Measurements from ENCODE around the gene FSTL5. TPM values are rescaled to one million over a fixed set of nuclear protein-coding genes. Genes with fewer than 3 reads are reported as not detected.

The FSTL5 gene
- total RNA-seq, 1 experiment from 2014 or later, result not detected

DNA sequence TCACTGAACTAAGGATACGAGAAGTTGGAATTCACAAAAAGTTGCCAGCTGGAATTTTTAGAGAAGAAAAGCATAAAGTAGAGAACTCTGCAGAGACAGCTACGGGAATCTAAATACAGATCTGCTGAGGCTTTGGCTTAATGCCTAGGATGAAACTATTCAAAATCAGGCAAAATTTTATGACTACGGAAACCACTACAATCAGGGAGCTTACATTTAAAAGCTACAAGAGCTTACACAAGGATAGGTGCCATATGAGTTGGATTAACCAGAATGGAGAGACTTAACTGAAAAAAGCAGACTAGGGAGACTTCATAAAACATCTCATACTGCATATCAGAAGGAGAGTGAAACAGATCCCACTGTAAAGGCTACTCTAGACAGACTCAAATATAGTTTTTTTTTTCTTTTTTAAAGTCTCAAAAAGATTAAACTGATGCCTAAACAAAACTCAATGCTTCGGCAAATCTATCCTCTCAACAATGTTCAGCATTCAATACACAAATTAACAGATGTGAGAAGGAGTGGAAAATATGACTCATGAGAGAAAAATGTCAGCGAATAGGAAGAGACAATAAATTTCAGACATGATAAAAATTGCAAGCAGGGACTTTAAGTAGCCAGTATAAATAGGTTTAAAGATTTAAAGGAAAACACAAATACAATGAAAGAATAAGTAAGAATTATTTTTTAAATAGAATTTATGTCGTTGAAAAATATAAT lies 586.1 kb downstream of the FSTL5 start:
- Histone ChIP-seq H4K5ac (ENCODE audit: insufficient read length, low read depth, low read length) (no peak overlapping the region), H4K20me1 (ENCODE audit: control insufficient read depth, insufficient read depth, insufficient read length) (no peaks in the 10 kb centered on the region), H3K4ac (ENCODE audit: low read depth, low read length) (no peak overlapping the region), H3K14ac (ENCODE audit: insufficient read depth, low read length) (no peak overlapping the region), H3K23ac (ENCODE audit: insufficient read length, low read depth, low read length) (no peak overlapping the region), H3K9ac (ENCODE audit: extremely low read depth, insufficient read length, low read length) (no peak overlapping the region), H3K9me3 (ENCODE audit: control insufficient read depth, low read depth, low read length) (no peaks in the 10 kb centered on the region), H2BK15ac (ENCODE audit: low read depth, low read length) (no peak overlapping the region), H3K79me1 (ENCODE audit: insufficient read depth, low read depth, low read length, poor library complexity, severe bottlenecking) (no peaks in the 10 kb centered on the region), H3K27ac (ENCODE audit: insufficient read length, low read depth, low read length) (no peak overlapping the region), H3K27me3 (ENCODE audit: insufficient read depth, low read length) (no peaks in the 10 kb centered on the region), H2BK120ac (ENCODE audit: low read depth, low read length, poor library complexity, severe bottlenecking) (no peak overlapping the region), H3K79me2 (ENCODE audit: insufficient read depth, low read length) (no peaks in the 10 kb centered on the region), H2BK12ac (ENCODE audit: insufficient read length, low read depth, low read length) (no peak overlapping the region), H3K4me1 (ENCODE audit: insufficient read depth, low read length) (no peaks in the 10 kb centered on the region), H3K18ac (ENCODE audit: insufficient read length, low read depth, low read length) (no peak overlapping the region), H4K8ac (replicated peaks; ENCODE audit: insufficient read length, low read depth, low read length) (no peak overlapping the region), H3T11ph (ENCODE audit: low read length) (no peak overlapping the region), H4K91ac (ENCODE audit: insufficient read length, low read depth, low read length) (no peak overlapping the region), H2BK5ac (ENCODE audit: insufficient read length, low read length) (no peak overlapping the region), H2BK20ac (ENCODE audit: low read depth, low read length, poor library complexity, severe bottlenecking) (no peak overlapping the region), H3K4me2 (ENCODE audit: insufficient read depth, insufficient read length, low read length) (no peak overlapping the region), H3K56ac (ENCODE audit: insufficient read length, low read depth, low read length) (no peak overlapping the region), H2AFZ (ENCODE audit: low read length) (no peak overlapping the region), H2AK5ac (ENCODE audit: insufficient read length, low read length) (no peak overlapping the region), H3K23me2 (ENCODE audit: insufficient read length, low read depth, low read length, poor library complexity, severe bottlenecking) (no peaks in the 10 kb centered on the region)
- no peaks in the 10 kb centered on the region for H3K27me3 Mint-ChIP-seq (ENCODE audit: low read depth)
- TF ChIP-seq, protein P1, sequence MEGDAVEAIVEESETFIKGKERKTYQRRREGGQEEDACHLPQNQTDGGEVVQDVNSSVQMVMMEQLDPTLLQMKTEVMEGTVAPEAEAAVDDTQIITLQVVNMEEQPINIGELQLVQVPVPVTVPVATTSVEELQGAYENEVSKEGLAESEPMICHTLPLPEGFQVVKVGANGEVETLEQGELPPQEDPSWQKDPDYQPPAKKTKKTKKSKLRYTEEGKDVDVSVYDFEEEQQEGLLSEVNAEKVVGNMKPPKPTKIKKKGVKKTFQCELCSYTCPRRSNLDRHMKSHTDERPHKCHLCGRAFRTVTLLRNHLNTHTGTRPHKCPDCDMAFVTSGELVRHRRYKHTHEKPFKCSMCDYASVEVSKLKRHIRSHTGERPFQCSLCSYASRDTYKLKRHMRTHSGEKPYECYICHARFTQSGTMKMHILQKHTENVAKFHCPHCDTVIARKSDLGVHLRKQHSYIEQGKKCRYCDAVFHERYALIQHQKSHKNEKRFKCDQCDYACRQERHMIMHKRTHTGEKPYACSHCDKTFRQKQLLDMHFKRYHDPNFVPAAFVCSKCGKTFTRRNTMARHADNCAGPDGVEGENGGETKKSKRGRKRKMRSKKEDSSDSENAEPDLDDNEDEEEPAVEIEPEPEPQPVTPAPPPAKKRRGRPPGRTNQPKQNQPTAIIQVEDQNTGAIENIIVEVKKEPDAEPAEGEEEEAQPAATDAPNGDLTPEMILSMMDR (conservative IDR thresholded peaks at IDR 0.05), result no peak
- H3K4me3 Mint-ChIP-seq, result no peak overlapping the region
- no CpG with 5 or more reads among the region's 6 CpGs for WGBS (ENCODE audit: extremely low coverage, insufficient read length, low lambda C conversion rate)
- DNase-seq, result no peak
- H3K4me1 Mint-ChIP-seq, result peaks cover 0 to 2% of the 10 kb centered on the region in 2 experiments; a peak in 1 of 4 replicates
- H3K9me3 Mint-ChIP-seq, result peaks cover 4 to 10% of the 10 kb centered on the region in 2 experiments; a peak in 2 of 5 replicates
- H3K36me3 Mint-ChIP-seq (ENCODE audit: insufficient read depth in 1 of 3, low read depth in 3 of 3), result no peaks in the 10 kb centered on the region; a peak in 1 of 7 replicates
- H3K27ac Mint-ChIP-seq, result peak overlapping the region in 1 of 3 experiments; percentile 15; a peak in 1 of 7 replicates

Measured in H9 (cell line).